ENCODE measurements around the gene OR9Q1. TPM values are rescaled to one million over a fixed set of nuclear protein-coding genes. Genes with fewer than 3 reads are reported as not detected.

The OR9Q1 gene
- polyA plus RNA-seq, 1 donor from 2014 or later: not detected

GRCh38 chr11:58127350-58127749 is 103.7 kb downstream of the OR9Q1 start:
- no peak overlapping the region for H3K4me2 ChIP-seq (ENCODE audit: low read length)
- no peaks in the 10 kb centered on the region for H3F3A ChIP-seq (ENCODE audit: insufficient read depth, low read length, poor library complexity, severe bottlenecking)
- H3K36me3 ChIP-seq (ENCODE audit: insufficient read depth, low read length): no peaks in the 10 kb centered on the region
- H2AFZ ChIP-seq (ENCODE audit: low read depth, low read length): no peak overlapping the region
- TF ChIP-seq CTCF (IDR thresholded peaks at IDR 0.05; ENCODE audit: poor library complexity, severe bottlenecking) (no peak), EZH2 (IDR thresholded peaks at IDR 0.05; ENCODE audit: borderline replicate concordance, insufficient read depth, low read length, poor library complexity, severe bottlenecking) (no peak), MXI1 (conservative IDR thresholded peaks at IDR 0.05; ENCODE audit: poor library complexity, severe bottlenecking) (no peak), REST (IDR thresholded peaks at IDR 0.05; ENCODE audit: borderline replicate concordance) (no peak), EP300 (conservative IDR thresholded peaks at IDR 0.05; ENCODE audit: poor library complexity, severe bottlenecking) (no peak), TAF1 (IDR thresholded peaks at IDR 0.05; ENCODE audit: low read depth) (no peak), RAD21 (conservative IDR thresholded peaks at IDR 0.05) (no peak), POLR2AphosphoS5 (IDR thresholded peaks at IDR 0.05) (no peak), SMC3 (conservative IDR thresholded peaks at IDR 0.05; ENCODE audit: poor library complexity) (no peak)
- H4K20me1 ChIP-seq (ENCODE audit: insufficient read depth): no peaks in the 10 kb centered on the region
- H3K9ac ChIP-seq (ENCODE audit: low read length): no peak overlapping the region
- no peaks in the 10 kb centered on the region for H3K79me2 ChIP-seq (replicated peaks; ENCODE audit: insufficient read depth, low read length)
- H3K9me3 ChIP-seq (ENCODE audit: low read length): no peaks in the 10 kb centered on the region
- H3K27me3 ChIP-seq (ENCODE audit: insufficient read depth, low read depth, low read length): no peaks in the 10 kb centered on the region
- no peak overlapping the region for H3K4me3 ChIP-seq (ENCODE audit: low read length)
- H3K27ac ChIP-seq (ENCODE audit: low read length): no peak overlapping the region
- no peaks in the 10 kb centered on the region for H3K9me2 ChIP-seq (ENCODE audit: insufficient read depth, low read length)

GRCh38 chr11:58133309-58134076 is 109.8 kb downstream of the OR9Q1 start:
- Histone ChIP-seq H3K27ac (ENCODE audit: low read length) (no peak overlapping the region), H3K27me3 (ENCODE audit: insufficient read depth, low read depth, low read length) (no peaks in the 10 kb centered on the region), H3K36me3 (ENCODE audit: insufficient read depth, low read length) (no peaks in the 10 kb centered on the region), H3K9ac (ENCODE audit: low read length) (no peak overlapping the region), H2AFZ (ENCODE audit: low read depth, low read length) (no peak overlapping the region), H3K9me2 (ENCODE audit: insufficient read depth, low read length) (no peaks in the 10 kb centered on the region), H3K9me3 (ENCODE audit: low read length) (no peaks in the 10 kb centered on the region), H3K4me3 (ENCODE audit: low read length) (no peak overlapping the region), H4K20me1 (ENCODE audit: insufficient read depth) (no peaks in the 10 kb centered on the region), H3F3A (ENCODE audit: insufficient read depth, low read length, poor library complexity, severe bottlenecking) (no peaks in the 10 kb centered on the region), H3K79me2 (replicated peaks; ENCODE audit: insufficient read depth, low read length) (no peaks in the 10 kb centered on the region), H3K4me2 (ENCODE audit: low read length) (no peak overlapping the region)
- TF ChIP-seq EP300 (conservative IDR thresholded peaks at IDR 0.05; ENCODE audit: poor library complexity, severe bottlenecking) (no peak), REST (IDR thresholded peaks at IDR 0.05; ENCODE audit: borderline replicate concordance) (no peak), CTCF (IDR thresholded peaks at IDR 0.05; ENCODE audit: poor library complexity, severe bottlenecking) (no peak), POLR2AphosphoS5 (IDR thresholded peaks at IDR 0.05) (no peak), EZH2 (IDR thresholded peaks at IDR 0.05; ENCODE audit: borderline replicate concordance, insufficient read depth, low read length, poor library complexity, severe bottlenecking) (no peak), TAF1 (IDR thresholded peaks at IDR 0.05; ENCODE audit: low read depth) (no peak), MXI1 (conservative IDR thresholded peaks at IDR 0.05; ENCODE audit: poor library complexity, severe bottlenecking) (no peak), RAD21 (conservative IDR thresholded peaks at IDR 0.05) (no peak), SMC3 (conservative IDR thresholded peaks at IDR 0.05; ENCODE audit: poor library complexity) (no peak)

Measured in neural cell (in vitro differentiated cells).